ENCODE results near the gene KIAA1671. TPM values are rescaled to one million over a fixed set of nuclear protein-coding genes. Genes with fewer than 3 reads are reported as not detected.

KIAA1671 gene
- polyA plus RNA-seq, 1 of the 3 experiments (the other 2 are of a cell fraction), result 7.4 TPM

GRCh38 chr22:25007444-25008106 lies 55.1 kb downstream of the KIAA1671 start:
- no peaks in the 10 kb centered on the region for H3K9me2 ChIP-seq
- CTCF ChIA-PET, result no interaction called here
- H3K4me2 ChIP-seq, result no peak overlapping the region
- H3F3A ChIP-seq (replicated peaks; ENCODE audit: insufficient read depth), result no peaks in the 10 kb centered on the region
- H3K4me1 ChIP-seq (ENCODE audit: control insufficient read depth in 1 of 2, insufficient read depth in 2 of 2, low read depth in 1 of 2, low read length in 1 of 2), result peaks cover 0 to 7% of the 10 kb centered on the region in 2 experiments; a peak in 1 of 4 replicates
- no peaks in the 10 kb centered on the region for H3K9me3 ChIP-seq
- no peak overlapping the region for H3K9ac ChIP-seq
- H3K79me2 ChIP-seq (ENCODE audit: insufficient read depth), result peaks cover 7% of the 10 kb centered on the region; the same call in 1 of the 2 replicates
- POLR2A ChIA-PET, result interaction anchor here (0.7 kb wide), 1 partner anchor 53 kb away, joined by 3 read pairs; no protein-coding TSS in a partner anchor
- TF ChIP-seq RFX5 (IDR thresholded peaks at IDR 0.05; ENCODE audit: low read length), result no peak
- no peak for TF ChIP-seq POLR2AphosphoS5 (IDR thresholded peaks at IDR 0.05; ENCODE audit: low read depth, low read length)
- no peak for TF ChIP-seq EZH2phosphoT487 (IDR thresholded peaks at IDR 0.05; ENCODE audit: borderline replicate concordance, low read depth)
- no peak for TF ChIP-seq REST (IDR thresholded peaks at IDR 0.05; ENCODE audit: low read depth, low read length)
- TF ChIP-seq MXI1 (IDR thresholded peaks at IDR 0.05; ENCODE audit: low read depth, low read length), result no peak
- no peak for TF ChIP-seq FOSL2 (IDR thresholded peaks at IDR 0.05; ENCODE audit: borderline replicate concordance, low read depth)
- no peak for TF ChIP-seq IRF3 (IDR thresholded peaks at IDR 0.05; ENCODE audit: low read depth, low read length)
- no peak for TF ChIP-seq TAF1 (IDR thresholded peaks at IDR 0.05; ENCODE audit: borderline replicate concordance, low read depth, low read length)
- TF ChIP-seq FOXJ3 (CRISPR knock-in tag; IDR thresholded peaks at IDR 0.05), result no peak
- TF ChIP-seq CTCF (IDR thresholded peaks at IDR 0.05), result no peak
- TF ChIP-seq USF2 (IDR thresholded peaks at IDR 0.05; ENCODE audit: borderline replicate concordance, low read depth, low read length), result no peak
- TF ChIP-seq USF1 (IDR thresholded peaks at IDR 0.05; ENCODE audit: borderline replicate concordance, low read depth), result no peak
- TF ChIP-seq JUND (IDR thresholded peaks at IDR 0.05), result no peak
- no peak for TF ChIP-seq SIN3A (IDR thresholded peaks at IDR 0.05; ENCODE audit: borderline replicate concordance, low read depth, low read length)
- H3K36me3 ChIP-seq (replicated peaks in 1 of 2; ENCODE audit: control insufficient read depth in 1 of 2, insufficient read depth in 2 of 2, low read length in 1 of 2), result no peaks in the 10 kb centered on the region
- no peak overlapping the region for H2AFZ ChIP-seq (ENCODE audit: low read depth)
- H3K4me3 ChIP-seq (ENCODE audit: low read depth in 2 of 2, low read length in 1 of 2), result no peak overlapping the region
- H4K20me1 ChIP-seq (ENCODE audit: insufficient read depth), result no peaks in the 10 kb centered on the region; the same call in 1 of the 2 replicates
- DNase-seq, result no peak
- WGBS (ENCODE audit: low lambda C conversion rate), result 98% methylated on average over 5 of the region's 10 CpGs
- no peak overlapping the region for H3K27ac ChIP-seq (ENCODE audit: low read depth in 2 of 2, low read length in 1 of 2)
- no peaks in the 10 kb centered on the region for H3K27me3 ChIP-seq (ENCODE audit: insufficient read depth)
